ENCODE measurements around the gene TMEM170B. TPM values are rescaled to one million over a fixed set of nuclear protein-coding genes. Genes with fewer than 3 reads are reported as not detected.
A peak's percentile ranks its signal among the peaks of the same experiment; 100 is the strongest.

Gene TMEM170B
- polyA plus RNA-seq, 2 of the 4 experiments (the other 2 are of a cell fraction): 2.5 to 3.2 TPM

DNA sequence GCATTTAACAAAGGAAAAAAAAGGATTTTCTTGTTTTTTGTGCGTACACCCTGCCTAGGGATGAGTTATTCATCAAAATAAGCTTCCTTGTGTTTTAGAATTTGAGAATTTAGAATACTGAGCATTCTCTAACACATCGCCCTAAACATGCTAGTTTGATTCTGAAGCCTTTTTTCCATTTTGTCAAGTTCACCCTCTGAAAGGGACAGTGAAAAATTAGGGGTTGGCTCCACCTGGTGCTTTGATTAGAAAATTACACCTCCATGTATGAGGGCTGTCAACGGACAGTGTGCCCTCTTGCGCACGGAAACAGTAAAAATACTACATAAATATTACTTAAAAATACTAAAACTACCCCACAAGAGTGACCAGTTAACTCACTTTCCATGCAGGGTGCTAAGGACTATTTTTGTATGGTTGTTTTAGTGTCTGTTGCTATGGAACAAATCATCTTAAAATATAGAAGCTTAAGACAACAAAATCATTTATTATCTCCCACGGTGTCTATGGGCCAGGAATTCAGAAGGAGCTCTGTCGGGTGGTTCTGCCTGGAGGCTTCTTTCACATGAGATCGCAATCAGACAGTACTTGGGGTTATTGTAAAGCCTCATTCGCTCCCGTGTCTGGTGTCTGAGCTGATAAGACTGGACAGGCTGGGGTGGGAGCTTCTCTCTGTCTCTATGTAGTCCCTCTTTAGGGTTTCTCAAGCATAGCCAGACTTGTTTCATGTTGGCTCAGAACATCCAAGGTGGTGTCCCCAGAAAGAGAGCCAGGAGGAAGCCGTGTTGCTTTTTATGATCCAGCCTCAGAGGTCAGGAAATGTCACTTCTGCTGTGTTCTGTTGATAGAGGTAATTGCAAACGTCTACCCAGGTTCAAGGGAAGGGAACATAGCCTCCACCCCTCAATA is 41.1 kb upstream of the TMEM170B start:
- peaks cover 26% of the 10 kb centered on the region for H3K4me1 ChIP-seq
- WGBS (ENCODE audit: missing lambda C conversion rate): 20% methylated on average over 12 of the region's 12 CpGs
- peak overlapping the region; percentile 53 for H3K4me2 ChIP-seq
- no peak for TF ChIP-seq FOXS1 (CRISPR knock-in tag; IDR thresholded peaks at IDR 0.05)
- TF ChIP-seq MYC (IDR thresholded peaks at IDR 0.05; ENCODE audit: borderline replicate concordance, low read length): 0 out of 2 replicates have a peak, but pooled peaks have one; percentile 35
- no peak for TF ChIP-seq ATOH8 (CRISPR knock-in tag; IDR thresholded peaks at IDR 0.05; ENCODE audit: low read depth)
- TF ChIP-seq RNF2 (IDR thresholded peaks at IDR 0.05; ENCODE audit: borderline replicate concordance, low read depth): no peak
- TF ChIP-seq KDM1A (IDR thresholded peaks at IDR 0.05; ENCODE audit: low read depth): no peak
- TF ChIP-seq EHF (CRISPR knock-in tag; IDR thresholded peaks at IDR 0.05): no peak
- TF ChIP-seq POLR2A (IDR thresholded peaks at IDR 0.05; ENCODE audit: low read length): no peak
- no peak for TF ChIP-seq HOXA7 (CRISPR knock-in tag; IDR thresholded peaks at IDR 0.05)
- no peak for TF ChIP-seq CHD4 (IDR thresholded peaks at IDR 0.05; ENCODE audit: borderline replicate concordance)
- peak; percentile 99 for TF ChIP-seq SMC3 (IDR thresholded peaks at IDR 0.05)
- no peak for TF ChIP-seq MAX (IDR thresholded peaks at IDR 0.05)
- no peak for TF ChIP-seq FOSB (CRISPR knock-in tag; IDR thresholded peaks at IDR 0.05)
- TF ChIP-seq RAD21 (conservative IDR thresholded peaks at IDR 0.05 in 1 of 2, IDR thresholded peaks at IDR 0.05 in 1 of 2): peak; percentile 98
- TF ChIP-seq, protein P1, sequence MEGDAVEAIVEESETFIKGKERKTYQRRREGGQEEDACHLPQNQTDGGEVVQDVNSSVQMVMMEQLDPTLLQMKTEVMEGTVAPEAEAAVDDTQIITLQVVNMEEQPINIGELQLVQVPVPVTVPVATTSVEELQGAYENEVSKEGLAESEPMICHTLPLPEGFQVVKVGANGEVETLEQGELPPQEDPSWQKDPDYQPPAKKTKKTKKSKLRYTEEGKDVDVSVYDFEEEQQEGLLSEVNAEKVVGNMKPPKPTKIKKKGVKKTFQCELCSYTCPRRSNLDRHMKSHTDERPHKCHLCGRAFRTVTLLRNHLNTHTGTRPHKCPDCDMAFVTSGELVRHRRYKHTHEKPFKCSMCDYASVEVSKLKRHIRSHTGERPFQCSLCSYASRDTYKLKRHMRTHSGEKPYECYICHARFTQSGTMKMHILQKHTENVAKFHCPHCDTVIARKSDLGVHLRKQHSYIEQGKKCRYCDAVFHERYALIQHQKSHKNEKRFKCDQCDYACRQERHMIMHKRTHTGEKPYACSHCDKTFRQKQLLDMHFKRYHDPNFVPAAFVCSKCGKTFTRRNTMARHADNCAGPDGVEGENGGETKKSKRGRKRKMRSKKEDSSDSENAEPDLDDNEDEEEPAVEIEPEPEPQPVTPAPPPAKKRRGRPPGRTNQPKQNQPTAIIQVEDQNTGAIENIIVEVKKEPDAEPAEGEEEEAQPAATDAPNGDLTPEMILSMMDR (IDR thresholded peaks at IDR 0.05): peak; percentile 95
- no peak for TF ChIP-seq NR3C1 (IDR thresholded peaks at IDR 0.05)
- TF ChIP-seq FOSL2 (IDR thresholded peaks at IDR 0.05): no peak
- TF ChIP-seq FOSL2 (CRISPR knock-in tag; IDR thresholded peaks at IDR 0.05): no peak
- TF ChIP-seq JUNB (IDR thresholded peaks at IDR 0.05): no peak
- TF ChIP-seq ZC3H11A (IDR thresholded peaks at IDR 0.05): no peak
- no peak for TF ChIP-seq CBX2 (IDR thresholded peaks at IDR 0.05; ENCODE audit: borderline replicate concordance, low read depth)
- no peak for TF ChIP-seq ESRRA (IDR thresholded peaks at IDR 0.05; ENCODE audit: borderline replicate concordance, low read length)
- no peak for TF ChIP-seq TFCP2L1 (CRISPR knock-in tag; IDR thresholded peaks at IDR 0.05)
- ChIA-PET CTCF (interaction anchor here (0.5 to 4.4 kb wide), 88 partner anchors 9 to 545 kb away, joined by 3 to 66 read pairs (median 5); partner anchors contain the start of genes NEDD9 and SMIM13), POLR2A (interaction anchor here (0.7 kb wide), 1 partner anchor 403 kb away, joined by 3 read pairs; the partner anchor contains the start of gene SMIM13)
- FAIRE-seq: no peak
- no peak overlapping the region for H3K4me3 ChIP-seq
- peak; percentile 50 to 83 for DNase-seq (ENCODE audit: low read depth in 1 of 2, low spot score in 1 of 2)
- H3K27ac ChIP-seq: peak overlapping the region; percentile 77 to 87
- peak; percentile 72 to 90; a peak in 5 of 6 replicates for ATAC-seq
- no peaks in the 10 kb centered on the region for H3K9me3 ChIP-seq

DNA sequence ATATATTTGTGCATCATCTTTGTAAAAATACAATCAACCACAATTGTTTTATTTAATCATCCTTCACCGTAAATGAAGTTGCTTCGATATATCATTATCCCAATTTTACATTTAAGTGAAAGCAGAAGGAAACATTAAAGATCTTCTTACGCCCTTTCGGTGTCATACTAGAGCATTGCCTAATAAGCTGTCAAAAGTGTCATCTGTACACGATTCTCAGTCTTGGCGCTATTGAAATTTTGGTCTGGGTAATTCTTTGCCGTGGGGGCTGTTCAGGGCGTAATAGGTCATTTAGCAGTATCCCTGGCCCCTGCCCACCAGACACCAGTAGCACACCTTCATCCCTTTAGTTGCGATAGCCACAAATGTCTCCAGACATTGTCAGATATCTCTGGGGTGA is 40.4 kb upstream of the TMEM170B start:
- 89% methylated on average over 9 of the region's 9 CpGs for WGBS (ENCODE audit: missing lambda C conversion rate)
- no peak for FAIRE-seq
- POLR2A ChIA-PET: interaction anchor here (0.7 kb wide), 1 partner anchor 404 kb away, joined by 3 read pairs; the partner anchor contains the start of gene SMIM13
- TF ChIP-seq MYC (IDR thresholded peaks at IDR 0.05; ENCODE audit: borderline replicate concordance, low read length): no peak
- TF ChIP-seq HEYL (CRISPR knock-in tag; IDR thresholded peaks at IDR 0.05): no peak
- TF ChIP-seq HOXB13 (CRISPR knock-in tag; IDR thresholded peaks at IDR 0.05; ENCODE audit: low read depth): no peak
- TF ChIP-seq BHLHE40 (IDR thresholded peaks at IDR 0.05; ENCODE audit: low read depth, low read length): no peak
- TF ChIP-seq CHD4 (IDR thresholded peaks at IDR 0.05; ENCODE audit: borderline replicate concordance): no peak
- no peak for TF ChIP-seq PHF8 (IDR thresholded peaks at IDR 0.05; ENCODE audit: borderline replicate concordance, low read depth)
- TF ChIP-seq JUNB (IDR thresholded peaks at IDR 0.05): no peak
- TF ChIP-seq JUN (IDR thresholded peaks at IDR 0.05): no peak
- no peak for TF ChIP-seq TFCP2L1 (CRISPR knock-in tag; IDR thresholded peaks at IDR 0.05)
- no peak for TF ChIP-seq HOXA7 (CRISPR knock-in tag; IDR thresholded peaks at IDR 0.05)
- no peak for TF ChIP-seq RAD21 (conservative IDR thresholded peaks at IDR 0.05 in 1 of 2, IDR thresholded peaks at IDR 0.05 in 1 of 2)
- no peak for TF ChIP-seq CHD2 (IDR thresholded peaks at IDR 0.05; ENCODE audit: low read length, partially characterized antibody)
- TF ChIP-seq POLR2A (IDR thresholded peaks at IDR 0.05; ENCODE audit: low read length): no peak
- no peak for TF ChIP-seq HDAC2 (IDR thresholded peaks at IDR 0.05)
- TF ChIP-seq ZSCAN20 (CRISPR knock-in tag; IDR thresholded peaks at IDR 0.05): no peak
- TF ChIP-seq KDM5A (IDR thresholded peaks at IDR 0.05): no peak
- TF ChIP-seq GATA3 (IDR thresholded peaks at IDR 0.05; ENCODE audit: borderline replicate concordance): no peak
- no peak for TF ChIP-seq NFE2L2 (conservative IDR thresholded peaks at IDR 0.05; ENCODE audit: low read length)
- H3K9me3 ChIP-seq: no peaks in the 10 kb centered on the region
- H3K4me2 ChIP-seq: no peak overlapping the region; the same call in 2 of the 3 replicates
- ATAC-seq: no peak
- DNase-seq (ENCODE audit: low read depth in 1 of 2, low spot score in 1 of 2): no peak
- peaks cover 26% of the 10 kb centered on the region for H3K4me1 ChIP-seq
- CTCF ChIA-PET: interaction anchor here (0.5 to 4.4 kb wide), 55 partner anchors 10 to 545 kb away, joined by 3 to 66 read pairs (median 6); partner anchors contain the start of genes NEDD9 and SMIM13
- no peak overlapping the region for H3K4me3 ChIP-seq
- H3K27ac ChIP-seq: peak overlapping the region; percentile 77 to 87

Measured in A549 (cell line).